ENCODE results near the gene ZNF660.
"Not testable (repeated sequence)": the region's sequence is repeated elsewhere in the genome, so short reads cannot be mapped to it uniquely, and the experiment has no call there.

GRCh38 chr3:44544811-44545210 lies 40.0 kb upstream of the ZNF660 start:
- TF ChIP-seq, protein P1, sequence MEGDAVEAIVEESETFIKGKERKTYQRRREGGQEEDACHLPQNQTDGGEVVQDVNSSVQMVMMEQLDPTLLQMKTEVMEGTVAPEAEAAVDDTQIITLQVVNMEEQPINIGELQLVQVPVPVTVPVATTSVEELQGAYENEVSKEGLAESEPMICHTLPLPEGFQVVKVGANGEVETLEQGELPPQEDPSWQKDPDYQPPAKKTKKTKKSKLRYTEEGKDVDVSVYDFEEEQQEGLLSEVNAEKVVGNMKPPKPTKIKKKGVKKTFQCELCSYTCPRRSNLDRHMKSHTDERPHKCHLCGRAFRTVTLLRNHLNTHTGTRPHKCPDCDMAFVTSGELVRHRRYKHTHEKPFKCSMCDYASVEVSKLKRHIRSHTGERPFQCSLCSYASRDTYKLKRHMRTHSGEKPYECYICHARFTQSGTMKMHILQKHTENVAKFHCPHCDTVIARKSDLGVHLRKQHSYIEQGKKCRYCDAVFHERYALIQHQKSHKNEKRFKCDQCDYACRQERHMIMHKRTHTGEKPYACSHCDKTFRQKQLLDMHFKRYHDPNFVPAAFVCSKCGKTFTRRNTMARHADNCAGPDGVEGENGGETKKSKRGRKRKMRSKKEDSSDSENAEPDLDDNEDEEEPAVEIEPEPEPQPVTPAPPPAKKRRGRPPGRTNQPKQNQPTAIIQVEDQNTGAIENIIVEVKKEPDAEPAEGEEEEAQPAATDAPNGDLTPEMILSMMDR (IDR thresholded peaks at IDR 0.05) = not testable (repeated sequence)
- not testable (repeated sequence) for TF ChIP-seq POLR2A (IDR thresholded peaks at IDR 0.05)

All from uterus (tissue), 2 donors.